Nephron progenitor cell (in vitro differentiated cells): ENCODE measurements around the gene OR51D1.

Experiments used
- DNase-seq: peaks from one replicate; pipeline ENCODE4 v3.0.0; 2021
- H3K27ac Mint-ChIP-seq: 2 replicates; pipeline ENCODE4 v1.8.0; 2021; ENCODE audit warnings: mild to moderate bottlenecking, moderate library complexity, mixed read lengths
- H3K27me3 Mint-ChIP-seq: 2 replicates; pipeline ENCODE4 v1.8.0; 2021; ENCODE audit warnings: mild to moderate bottlenecking, low read depth, mixed read lengths; ENCODE audit not compliant: poor library complexity
- H3K36me3 Mint-ChIP-seq: 2 replicates; pipeline ENCODE4 v1.8.0; 2021; ENCODE audit warnings: low read depth, mixed read lengths
- H3K4me1 Mint-ChIP-seq: 2 replicates; pipeline ENCODE4 v1.8.0; 2021; ENCODE audit warnings: mixed read lengths
- H3K4me3 Mint-ChIP-seq: 2 replicates; pipeline ENCODE4 v1.8.0; 2021; ENCODE audit warnings: mild to moderate bottlenecking, moderate library complexity, mixed read lengths
- H3K9me3 Mint-ChIP-seq: 2 replicates; pipeline ENCODE4 v1.8.0; 2021; ENCODE audit warnings: mild to moderate bottlenecking, moderate library complexity, mixed read lengths
- CTCF ChIP-seq: fragments of 200-600 bp; sonication (generic); IDR thresholded peaks from 2 replicates; pipeline ENCODE4 v1.5.0; 2021; ENCODE audit warnings: antibody characterized with exemption

Gene OR51D1

GRCh38 chr11:4619514-4619913, 17.8 kb upstream of the OR51D1 start:
- Mint-ChIP-seq H3K9me3 (peaks cover 3% of the 10 kb centered on the region), H3K4me1 (no peaks in the 10 kb centered on the region), H3K27ac (no peak overlapping the region), H3K36me3 (no peaks in the 10 kb centered on the region), H3K4me3 (no peak overlapping the region), H3K27me3 (peaks cover 21% of the 10 kb centered on the region)
- DNase-seq: no peak
- TF ChIP-seq CTCF: no peak

DNA sequence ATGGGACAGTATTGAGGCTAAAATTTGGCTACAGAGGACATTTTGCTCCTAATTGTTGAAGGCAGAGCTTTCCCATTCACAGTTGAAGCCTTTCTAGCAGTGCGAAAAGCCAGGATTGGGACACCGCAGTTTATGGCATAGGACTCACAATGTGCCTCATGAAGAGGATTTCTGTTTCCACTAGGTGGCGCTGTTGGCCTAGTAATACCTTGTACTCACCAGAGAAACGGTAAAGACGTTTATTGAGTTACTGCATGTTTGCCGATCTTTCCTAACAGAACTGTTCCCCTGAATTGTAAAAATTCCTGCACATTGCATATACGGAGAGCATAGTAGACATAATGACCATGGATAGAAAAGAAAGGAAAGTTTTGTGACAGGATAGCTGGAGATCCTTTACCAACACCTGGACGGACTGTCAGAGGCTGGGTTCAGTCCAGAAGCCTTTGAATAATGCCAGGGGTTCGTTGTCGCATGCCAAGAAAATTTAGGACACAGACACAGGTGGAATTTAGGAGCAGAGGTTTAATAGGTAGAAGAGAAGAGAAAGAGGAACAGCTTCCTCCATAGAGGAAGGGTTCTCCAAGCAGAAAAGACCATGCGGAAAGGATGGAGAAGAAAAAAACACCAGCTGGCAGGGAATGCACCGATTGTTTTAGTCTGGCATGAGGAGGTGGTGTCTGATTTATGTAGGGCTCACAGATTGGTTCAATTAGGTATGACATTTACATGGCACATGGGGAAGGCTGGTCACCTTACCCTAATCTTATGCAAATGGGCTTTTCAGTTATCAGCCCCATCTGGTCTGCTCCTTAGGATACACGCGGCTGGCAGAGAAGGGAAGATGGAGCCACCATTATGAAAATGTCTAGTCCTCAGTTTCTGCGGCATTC, 10.8 kb upstream of the OR51D1 start:
- peak; percentile 88 for DNase-seq
- no peaks in the 10 kb centered on the region for H3K36me3 Mint-ChIP-seq

DNA sequence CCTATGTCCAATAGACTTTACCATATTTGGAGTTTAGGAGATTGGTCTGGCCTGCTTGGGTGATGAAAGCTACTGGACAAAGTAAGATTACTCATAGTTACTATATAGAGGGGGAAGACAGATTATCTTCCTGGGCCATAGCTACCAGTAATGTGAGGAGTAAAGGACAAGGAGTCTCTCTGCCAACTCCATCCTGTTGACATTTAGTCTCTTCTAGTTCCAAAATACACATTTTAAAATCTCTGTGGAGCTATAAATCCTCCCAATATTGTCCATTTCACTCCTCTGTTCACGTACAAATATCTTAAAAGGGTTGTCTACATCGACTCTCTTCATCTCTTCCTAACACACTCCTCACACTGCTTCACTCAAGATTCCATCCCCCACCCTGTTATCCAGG, 1.1 kb upstream of the OR51D1 start:
- Mint-ChIP-seq H3K4me3 (no peak overlapping the region), H3K36me3 (no peaks in the 10 kb centered on the region), H3K27me3 (peaks cover 4% of the 10 kb centered on the region), H3K4me1 (no peaks in the 10 kb centered on the region), H3K9me3 (peaks cover 11% of the 10 kb centered on the region), H3K27ac (no peak overlapping the region)
- no peak for DNase-seq
- TF ChIP-seq CTCF: no peak

More for the DNA sequence above, 10.8 kb upstream of the OR51D1 start:
- Mint-ChIP-seq H3K4me3 (peak overlapping the region; percentile 19), H3K4me1 (peaks cover 5% of the 10 kb centered on the region), H3K9me3 (peaks cover 15% of the 10 kb centered on the region), H3K27me3 (peaks cover 8% of the 10 kb centered on the region), H3K27ac (no peak overlapping the region)
- peak; percentile 74 for TF ChIP-seq CTCF

DNA sequence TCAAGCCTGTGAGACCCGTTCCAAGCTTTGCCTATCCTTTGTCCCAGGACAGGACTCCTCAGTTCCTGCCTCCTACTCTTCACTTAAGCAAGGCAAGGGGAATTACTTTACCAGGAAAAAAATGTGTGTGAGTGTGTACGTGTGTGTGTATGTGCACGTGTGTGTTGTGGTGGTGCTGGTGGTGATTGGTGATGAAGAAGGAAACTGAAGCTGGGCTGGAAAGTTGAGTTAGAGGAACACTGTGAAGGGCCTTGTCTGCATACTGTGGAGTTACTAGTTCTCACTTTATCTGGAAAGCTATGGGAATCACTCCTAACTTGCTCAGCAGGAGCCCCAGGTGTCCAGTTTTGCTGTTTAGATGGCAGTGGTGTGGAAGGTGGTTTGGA, 378 bp downstream of the OR51D1 start:
- Mint-ChIP-seq H3K27me3 (peaks cover 4% of the 10 kb centered on the region), H3K27ac (no peak overlapping the region), H3K9me3 (no peaks in the 10 kb centered on the region), H3K36me3 (no peaks in the 10 kb centered on the region), H3K4me3 (no peak overlapping the region), H3K4me1 (peaks cover 12% of the 10 kb centered on the region)
- DNase-seq: no peak
- TF ChIP-seq CTCF: no peak

DNA sequence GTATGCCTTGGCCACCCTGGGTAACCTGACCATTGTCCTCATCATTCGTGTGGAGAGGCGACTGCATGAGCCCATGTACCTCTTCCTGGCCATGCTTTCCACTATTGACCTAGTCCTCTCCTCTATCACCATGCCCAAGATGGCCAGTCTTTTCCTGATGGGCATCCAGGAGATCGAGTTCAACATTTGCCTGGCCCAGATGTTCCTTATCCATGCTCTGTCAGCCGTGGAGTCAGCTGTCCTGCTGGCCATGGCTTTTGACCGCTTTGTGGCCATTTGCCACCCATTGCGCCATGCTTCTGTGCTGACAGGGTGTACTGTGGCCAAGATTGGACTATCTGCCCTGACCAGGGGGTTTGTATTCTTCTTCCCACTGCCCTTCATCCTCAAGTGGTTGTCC, 2.7 kb downstream of the OR51D1 start:
- Mint-ChIP-seq H3K27me3 (peaks cover 2% of the 10 kb centered on the region), H3K9me3 (no peaks in the 10 kb centered on the region), H3K4me3 (no peak overlapping the region), H3K36me3 (no peaks in the 10 kb centered on the region), H3K4me1 (peaks cover 34% of the 10 kb centered on the region), H3K27ac (no peak overlapping the region)
- no peak for DNase-seq
- TF ChIP-seq CTCF: no peak

DNA sequence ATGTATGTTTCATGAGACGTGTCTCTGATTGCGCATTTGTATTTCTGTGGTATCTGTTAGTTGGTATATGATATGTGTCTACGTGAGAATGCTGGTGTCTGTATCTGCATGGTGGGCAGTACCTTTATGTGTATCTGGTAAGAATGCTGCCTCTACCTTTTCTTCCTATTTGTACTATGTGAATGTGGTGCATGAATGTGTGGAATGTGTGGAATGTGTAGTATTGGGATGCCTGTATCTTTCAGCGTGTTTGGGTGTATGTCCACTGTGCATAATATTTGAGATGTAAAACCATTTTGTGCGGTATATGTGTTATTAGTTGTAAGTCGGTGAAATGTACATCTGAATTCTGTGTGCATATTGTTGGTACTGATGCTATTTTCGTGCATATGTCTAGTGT, 4.2 kb downstream of the OR51D1 start:
- DNase-seq: no peak
- Mint-ChIP-seq H3K4me3 (no peak overlapping the region), H3K36me3 (no peaks in the 10 kb centered on the region), H3K9me3 (no peaks in the 10 kb centered on the region), H3K4me1 (peaks cover 41% of the 10 kb centered on the region), H3K27ac (no peak overlapping the region), H3K27me3 (peaks cover 2% of the 10 kb centered on the region)
- TF ChIP-seq CTCF: no peak
